ENCODE results near the gene CELSR1.

GRCh38 chr22:46511151-46512038 lies 26.0 kb downstream of the CELSR1 start:
- TF ChIP-seq EZH2 (IDR thresholded peaks at IDR 0.05; ENCODE audit: low read length, missing control alignments) (no peak), CTCF (conservative IDR thresholded peaks at IDR 0.05 in 1 of 2, IDR thresholded peaks at IDR 0.05 in 1 of 2; ENCODE audit: low read depth in 1 of 2, low read length in 2 of 2) (no peak)
